ENCODE measurements around the gene SEMA6B. TPM values are rescaled to one million over a fixed set of nuclear protein-coding genes. Genes with fewer than 3 reads are reported as not detected.

The SEMA6B gene
- polyA plus RNA-seq, 1 of the 3 experiments (the other 2 are of a cell fraction), result 3.7 TPM

DNA sequence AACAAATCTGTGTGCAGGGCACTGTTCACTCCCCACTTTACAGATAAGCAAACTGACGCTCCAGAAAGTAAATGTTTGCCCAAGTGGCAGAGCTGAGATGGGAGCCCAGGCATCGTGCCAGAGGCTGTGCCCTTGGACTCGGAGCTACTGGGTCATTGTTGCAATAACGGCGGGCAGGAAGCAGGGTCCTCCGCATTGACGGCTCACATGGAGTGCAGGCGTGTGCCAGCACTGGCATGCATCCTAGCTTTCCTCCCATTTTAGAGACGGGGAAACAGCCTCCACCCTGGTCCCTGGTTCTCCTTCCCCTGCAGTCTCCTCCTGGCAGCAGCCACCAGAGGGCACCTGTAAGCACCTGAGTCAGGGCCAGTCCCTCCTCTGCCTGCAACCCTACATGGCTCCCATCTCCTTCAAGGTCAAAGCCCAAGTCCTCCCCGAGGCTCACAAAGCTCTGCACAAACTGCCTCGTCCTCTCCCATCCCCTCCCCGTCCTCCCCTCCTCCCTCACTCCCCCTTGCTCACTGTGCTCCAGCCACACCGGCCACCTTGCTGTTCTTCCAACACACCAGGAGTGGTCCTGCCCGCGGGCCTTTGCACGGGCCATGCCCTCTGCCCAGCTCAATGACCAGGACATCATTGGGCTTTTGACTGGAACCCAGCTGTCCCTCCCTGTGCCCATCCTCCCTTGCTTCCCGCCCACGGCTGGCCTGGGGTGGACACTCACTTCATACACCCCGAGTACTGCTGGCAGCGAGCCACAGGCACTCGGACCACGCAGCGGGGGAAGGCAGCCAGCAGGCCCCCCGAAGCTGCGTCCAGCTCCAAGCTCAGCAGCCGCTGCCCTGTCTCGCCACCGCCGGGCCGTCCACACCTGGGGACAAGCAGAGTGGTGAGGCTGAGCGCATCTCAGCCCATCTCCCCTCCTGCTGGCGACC, 11.9 kb downstream of the SEMA6B start:
- Histone ChIP-seq H3K4me1 (ENCODE audit: control insufficient read depth in 1 of 2, insufficient read depth in 2 of 2, low read depth in 1 of 2, low read length in 1 of 2) (no peaks in the 10 kb centered on the region), H3K9me2 (no peaks in the 10 kb centered on the region), H3K4me2 (no peak overlapping the region), H3K27me3 (ENCODE audit: insufficient read depth) (peaks cover 10% of the 10 kb centered on the region), H3K27ac (ENCODE audit: low read depth in 2 of 2, low read length in 1 of 2) (no peak overlapping the region), H4K20me1 (ENCODE audit: insufficient read depth) (no peaks in the 10 kb centered on the region), H2AFZ (ENCODE audit: low read depth) (no peak overlapping the region), H3K79me2 (ENCODE audit: insufficient read depth) (no peaks in the 10 kb centered on the region), H3K36me3 (replicated peaks in 1 of 2; ENCODE audit: control insufficient read depth in 1 of 2, insufficient read depth in 2 of 2, low read length in 1 of 2) (no peaks in the 10 kb centered on the region), H3K9ac (no peak overlapping the region), H3F3A (replicated peaks; ENCODE audit: insufficient read depth) (no peaks in the 10 kb centered on the region), H3K9me3 (no peaks in the 10 kb centered on the region), H3K4me3 (ENCODE audit: low read depth in 2 of 2, low read length in 1 of 2) (no peak overlapping the region)
- 19% methylated on average over 15 of the region's 32 CpGs for WGBS (ENCODE audit: low lambda C conversion rate)
- ChIA-PET CTCF (interaction anchor here (0.6 to 3.0 kb wide), 14 partner anchors 9 to 93 kb away, joined by 3 to 21 read pairs (median 4); partner anchors contain the start of genes PLIN5 and SEMA6B), POLR2A (interaction anchor here (0.6 kb wide), 1 partner anchor 22 kb away, joined by 4 read pairs; no protein-coding TSS in a partner anchor)
- TF ChIP-seq EZH2phosphoT487 (IDR thresholded peaks at IDR 0.05; ENCODE audit: borderline replicate concordance, low read depth) (no peak), RXRA (IDR thresholded peaks at IDR 0.05; ENCODE audit: borderline replicate concordance, low read depth) (no peak), GATA2 (CRISPR knock-in tag; IDR thresholded peaks at IDR 0.05) (no peak), TAF1 (IDR thresholded peaks at IDR 0.05; ENCODE audit: borderline replicate concordance, low read depth, low read length) (no peak), CTCF (IDR thresholded peaks at IDR 0.05) (peak; percentile 50)
- DNase-seq, result peak; percentile 59

DNA sequence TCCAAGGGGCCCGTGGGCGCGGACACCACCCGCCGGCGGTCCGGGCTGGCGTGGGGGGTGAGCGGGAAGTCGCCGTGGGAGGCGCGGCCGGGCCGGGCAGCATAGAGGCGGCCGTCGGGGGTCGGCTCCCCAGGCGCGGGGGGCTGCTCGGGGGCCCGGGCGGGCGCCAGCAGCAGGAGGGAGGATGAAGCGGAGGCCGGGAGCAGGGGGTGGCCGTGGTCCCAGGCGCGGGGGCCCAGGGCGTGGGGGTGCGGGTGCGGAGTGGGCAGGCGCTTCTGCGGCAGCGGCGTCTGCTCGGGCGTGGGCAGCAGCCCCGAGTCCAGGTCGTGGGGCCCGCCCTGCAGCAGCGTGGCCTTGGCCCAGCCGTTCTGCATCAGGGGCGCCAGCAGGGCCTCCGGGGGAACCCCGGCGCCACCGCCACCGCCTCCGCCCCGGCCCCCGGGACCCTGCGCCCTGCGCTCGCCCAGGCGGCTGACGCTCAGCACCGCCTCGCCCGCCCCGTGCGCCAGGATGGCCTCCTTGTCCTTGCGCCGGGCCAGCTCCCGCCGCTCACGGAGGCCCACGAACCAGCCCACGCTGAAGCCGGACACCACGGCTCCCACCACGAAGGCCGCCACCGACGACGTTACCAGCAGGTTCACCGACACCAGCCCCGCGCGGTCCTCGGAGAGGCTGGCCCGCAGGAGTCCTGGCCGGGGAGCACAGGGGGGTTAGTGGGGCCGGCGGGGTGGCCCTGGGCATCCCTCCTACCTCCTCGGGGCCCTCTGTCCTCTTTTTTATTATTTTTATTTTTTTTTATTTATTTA, 15.4 kb downstream of the SEMA6B start:
- no peak for DNase-seq
- Histone ChIP-seq H3K27ac (ENCODE audit: low read depth in 2 of 2, low read length in 1 of 2) (no peak overlapping the region), H3K27me3 (ENCODE audit: insufficient read depth) (peaks cover 10% of the 10 kb centered on the region; the same call in 1 of the 2 replicates), H3K4me3 (ENCODE audit: low read depth in 2 of 2, low read length in 1 of 2) (no peak overlapping the region), H2AFZ (ENCODE audit: low read depth) (no peak overlapping the region), H4K20me1 (ENCODE audit: insufficient read depth) (no peaks in the 10 kb centered on the region), H3K9me3 (no peaks in the 10 kb centered on the region), H3F3A (replicated peaks; ENCODE audit: insufficient read depth) (no peaks in the 10 kb centered on the region), H3K36me3 (replicated peaks in 1 of 2; ENCODE audit: control insufficient read depth in 1 of 2, insufficient read depth in 2 of 2, low read length in 1 of 2) (no peaks in the 10 kb centered on the region), H3K4me1 (ENCODE audit: control insufficient read depth in 1 of 2, insufficient read depth in 2 of 2, low read depth in 1 of 2, low read length in 1 of 2) (no peaks in the 10 kb centered on the region; a peak in 1 of 4 replicates), H3K4me2 (no peak overlapping the region), H3K79me2 (ENCODE audit: insufficient read depth) (no peaks in the 10 kb centered on the region), H3K9ac (no peak overlapping the region), H3K9me2 (no peaks in the 10 kb centered on the region)
- ChIA-PET CTCF (interaction anchor here (1.7 kb wide), 1 partner anchor 20 kb away, joined by 6 read pairs; no protein-coding TSS in a partner anchor), POLR2A (no interaction called here)
- 86% methylated on average over 45 of the region's 87 CpGs for WGBS (ENCODE audit: low lambda C conversion rate)
- TF ChIP-seq YY1 (IDR thresholded peaks at IDR 0.05; ENCODE audit: low read depth), result no peak
- TF ChIP-seq SIN3A (IDR thresholded peaks at IDR 0.05; ENCODE audit: borderline replicate concordance, low read depth, low read length), result no peak
- no peak for TF ChIP-seq FOSL2 (IDR thresholded peaks at IDR 0.05; ENCODE audit: borderline replicate concordance, low read depth)
- no peak for TF ChIP-seq CHD2 (IDR thresholded peaks at IDR 0.05; ENCODE audit: low read length, partially characterized antibody)
- no peak for TF ChIP-seq NFIC (IDR thresholded peaks at IDR 0.05; ENCODE audit: borderline replicate concordance)
- TF ChIP-seq TAF1 (IDR thresholded peaks at IDR 0.05; ENCODE audit: borderline replicate concordance, low read depth, low read length), result no peak
- TF ChIP-seq, protein P1, sequence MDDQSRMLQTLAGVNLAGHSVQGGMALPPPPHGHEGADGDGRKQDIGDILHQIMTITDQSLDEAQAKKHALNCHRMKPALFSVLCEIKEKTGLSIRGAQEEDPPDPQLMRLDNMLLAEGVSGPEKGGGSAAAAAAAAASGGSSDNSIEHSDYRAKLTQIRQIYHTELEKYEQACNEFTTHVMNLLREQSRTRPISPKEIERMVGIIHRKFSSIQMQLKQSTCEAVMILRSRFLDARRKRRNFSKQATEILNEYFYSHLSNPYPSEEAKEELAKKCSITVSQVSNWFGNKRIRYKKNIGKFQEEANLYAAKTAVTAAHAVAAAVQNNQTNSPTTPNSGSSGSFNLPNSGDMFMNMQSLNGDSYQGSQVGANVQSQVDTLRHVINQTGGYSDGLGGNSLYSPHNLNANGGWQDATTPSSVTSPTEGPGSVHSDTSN (IDR thresholded peaks at IDR 0.05), result no peak
- TF ChIP-seq, protein P2, sequence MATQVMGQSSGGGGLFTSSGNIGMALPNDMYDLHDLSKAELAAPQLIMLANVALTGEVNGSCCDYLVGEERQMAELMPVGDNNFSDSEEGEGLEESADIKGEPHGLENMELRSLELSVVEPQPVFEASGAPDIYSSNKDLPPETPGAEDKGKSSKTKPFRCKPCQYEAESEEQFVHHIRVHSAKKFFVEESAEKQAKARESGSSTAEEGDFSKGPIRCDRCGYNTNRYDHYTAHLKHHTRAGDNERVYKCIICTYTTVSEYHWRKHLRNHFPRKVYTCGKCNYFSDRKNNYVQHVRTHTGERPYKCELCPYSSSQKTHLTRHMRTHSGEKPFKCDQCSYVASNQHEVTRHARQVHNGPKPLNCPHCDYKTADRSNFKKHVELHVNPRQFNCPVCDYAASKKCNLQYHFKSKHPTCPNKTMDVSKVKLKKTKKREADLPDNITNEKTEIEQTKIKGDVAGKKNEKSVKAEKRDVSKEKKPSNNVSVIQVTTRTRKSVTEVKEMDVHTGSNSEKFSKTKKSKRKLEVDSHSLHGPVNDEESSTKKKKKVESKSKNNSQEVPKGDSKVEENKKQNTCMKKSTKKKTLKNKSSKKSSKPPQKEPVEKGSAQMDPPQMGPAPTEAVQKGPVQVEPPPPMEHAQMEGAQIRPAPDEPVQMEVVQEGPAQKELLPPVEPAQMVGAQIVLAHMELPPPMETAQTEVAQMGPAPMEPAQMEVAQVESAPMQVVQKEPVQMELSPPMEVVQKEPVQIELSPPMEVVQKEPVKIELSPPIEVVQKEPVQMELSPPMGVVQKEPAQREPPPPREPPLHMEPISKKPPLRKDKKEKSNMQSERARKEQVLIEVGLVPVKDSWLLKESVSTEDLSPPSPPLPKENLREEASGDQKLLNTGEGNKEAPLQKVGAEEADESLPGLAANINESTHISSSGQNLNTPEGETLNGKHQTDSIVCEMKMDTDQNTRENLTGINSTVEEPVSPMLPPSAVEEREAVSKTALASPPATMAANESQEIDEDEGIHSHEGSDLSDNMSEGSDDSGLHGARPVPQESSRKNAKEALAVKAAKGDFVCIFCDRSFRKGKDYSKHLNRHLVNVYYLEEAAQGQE (IDR thresholded peaks at IDR 0.05; ENCODE audit: low read depth, low read length), result no peak
